Left cardiac atrium (tissue), 4 donors: Measurements from ENCODE around the gene CYP46A1. TPM values are rescaled to one million over a fixed set of nuclear protein-coding genes. Genes with fewer than 3 reads are reported as not detected.

Experiments
- ATAC-seq, 2 donors: fragments of 200-7000 bp; cut with Tn5 transposase; one replicate each; pipeline ENCODE4 v1.9.1; 2020; ENCODE audit warnings: mild to moderate bottlenecking in 2 of 2, moderate library complexity in 2 of 2
- DNase-seq: peaks from one replicate; pipeline ENCODE4 v3.0.0-alpha.2; 2020
- intact Hi-C, 2 donors: fragments of 100-400 bp; cut with DNase I; formaldehyde crosslinking; loops; one replicate each; pipeline versions ENCODE4 v1.14.1 to v1.15.1; 2022 to 2023
- total RNA-seq, 2 donors: library from RNA; stranded (reverse); fragmentation: NEBNext Ultra II Directional; extraction: Animal tissue kit (Norgen Biotek cat#: 25700); gene quantifications; one replicate each; pipeline ENCODE4 v1.2.1, GENCODE V29; 2021
- donor health status: DM: no; HTN: yes; CAD: no.
- donor health status: DM: no; HTN: yes; CAD: no; lungs with severe emphysema.
- donor health status: DM: yes; HTN: yes; CAD: no.
- donor health status: Dilated cardiomyopathy.

Gene CYP46A1
- total RNA-seq, 2 donors from 2014 or later = 4.1 to 4.7 TPM

- ATAC-seq = no peak
- intact Hi-C loops = no loop called here
- DNase-seq = no peak
These were observed 63.7 kb downstream of the CYP46A1 start for GRCh38 chr14:99747582-99748330.

GRCh38 chr14:99748529-99748928 is 64.4 kb downstream of the CYP46A1 start:
- intact Hi-C loops = no loop called here
- DNase-seq = no peak
- ATAC-seq = no peak

- intact Hi-C loops = no loop called here
- DNase-seq = no peak
- no peak for ATAC-seq
These were observed 65.0 kb downstream of the CYP46A1 start for GRCh38 chr14:99749142-99749541.

GRCh38 chr14:99749763-99750715 is 65.9 kb downstream of the CYP46A1 start:
- ATAC-seq (peak in 1 of 2 donors; percentile 33), DNase-seq (peak; percentile 65)
- intact Hi-C loops = no loop called here

GRCh38 chr14:99750746-99751450 is 66.8 kb downstream of the CYP46A1 start:
- no peak for DNase-seq
- ATAC-seq = no peak
- intact Hi-C loops = no loop called here

GRCh38 chr14:99751539-99752485 is 67.7 kb downstream of the CYP46A1 start:
- ATAC-seq (no peak), DNase-seq (no peak)
- intact Hi-C loops = no loop called here

GRCh38 chr14:99752486-99753121 is 68.5 kb downstream of the CYP46A1 start:
- DNase-seq (no peak), ATAC-seq (no peak)
- intact Hi-C loops = no loop called here

GRCh38 chr14:99753225-99754140 is 69.4 kb downstream of the CYP46A1 start:
- DNase-seq = no peak
- ATAC-seq = no peak
- intact Hi-C loops = no loop called here

GRCh38 chr14:99754141-99755067 is 70.3 kb downstream of the CYP46A1 start:
- ATAC-seq = no peak
- intact Hi-C loops = loop anchor here in 1 of 2 donors (5.0 kb wide), 1 partner anchor 38 kb away; the partner anchor contains the start of gene EML1
- DNase-seq = no peak

- intact Hi-C loops = loop anchor here in 1 of 2 donors (5.0 kb wide), 1 partner anchor 37 kb away; the partner anchor contains the start of gene EML1
- ATAC-seq = no peak
- no peak for DNase-seq
These were observed 70.9 kb downstream of the CYP46A1 start for GRCh38 chr14:99755068-99755405.

- DNase-seq = peak; percentile 91
- peak; percentile 88 to 90 for ATAC-seq
These were observed 71.8 kb downstream of the CYP46A1 start for GRCh38 chr14:99755629-99756603.

GRCh38 chr14:99756796-99757195 is 72.7 kb downstream of the CYP46A1 start:
- ATAC-seq (no peak), DNase-seq (no peak)
- intact Hi-C loops = loop anchor here in 1 of 2 donors (5.0 kb wide), 1 partner anchor 36 kb away; the partner anchor contains the start of gene EML1

More at GRCh38 chr14:99755629-99756603, 71.8 kb downstream of the CYP46A1 start:
- intact Hi-C loops = loop anchor here in 1 of 2 donors (5.0 kb wide), 1 partner anchor 36 kb away; the partner anchor contains the start of gene EML1

GRCh38 chr14:99757331-99758070 is 73.4 kb downstream of the CYP46A1 start:
- intact Hi-C loops = loop anchor here in 1 of 2 donors (5.0 kb wide), 1 partner anchor 35 kb away; the partner anchor contains the start of gene EML1
- DNase-seq = no peak
- ATAC-seq = peak in 1 of 2 donors; percentile 9
